ENCODE results near the gene THRSP. TPM values are rescaled to one million over a fixed set of nuclear protein-coding genes. Genes with fewer than 3 reads are reported as not detected.

Gene THRSP
- total RNA-seq, 1 experiment from 2014 or later: not detected

GRCh38 chr11:78056093-78056492, 7.6 kb upstream of the THRSP start:
- peaks cover 3 to 9% of the 10 kb centered on the region in 2 experiments; a peak in 2 of 4 replicates for H3K4me1 ChIP-seq (ENCODE audit: control insufficient read depth in 1 of 2, insufficient read depth in 2 of 2, low read length in 2 of 2)
- DNase-seq (ENCODE audit: low read depth, low spot score) (no peak), ATAC-seq (no peak)
- ChIA-PET POLR2A (no interaction called here), RAD21 (ENCODE audit: low non-redundant PET in 1 of 2, low total read pairs in 2 of 2, uncharacterized antibody in 2 of 2, unreplicated experiment in 2 of 2) (no interaction called here), CTCF (interaction anchor here (2.1 kb wide), 1 partner anchor 11 kb away, joined by 7 read pairs; no protein-coding TSS in a partner anchor)
- H2AFZ ChIP-seq (ENCODE audit: low read depth, low read length, poor library complexity, severe bottlenecking): no peak overlapping the region
- H3K4me3 ChIP-seq (replicated peaks in 1 of 2; ENCODE audit: low read depth in 1 of 2, low read length in 2 of 2): no peak overlapping the region
- no peaks in the 10 kb centered on the region for H3K9me2 ChIP-seq (ENCODE audit: insufficient read depth)
- BruUV-seq (replicated peaks): no TSS peak
- no peak overlapping the region for H3K27ac ChIP-seq (ENCODE audit: low read depth, low read length)
- TF ChIP-seq REST (IDR thresholded peaks at IDR 0.05; ENCODE audit: low read depth) (no peak), FOSL1 (IDR thresholded peaks at IDR 0.05; ENCODE audit: low read depth) (no peak), ELF1 (IDR thresholded peaks at IDR 0.05; ENCODE audit: borderline replicate concordance, low read depth) (no peak), POLR2AphosphoS5 (IDR thresholded peaks at IDR 0.05; ENCODE audit: low read depth, low read length) (no peak), TCF7L2 (IDR thresholded peaks at IDR 0.05; ENCODE audit: borderline replicate concordance, extremely low read depth, insufficient read depth, insufficient read length) (no peak), EZH2 (IDR thresholded peaks at IDR 0.05) (no peak), EZH2phosphoT487 (IDR thresholded peaks at IDR 0.05; ENCODE audit: borderline replicate concordance) (no peak), JUND (IDR thresholded peaks at IDR 0.05) (no peak), EGR1 (IDR thresholded peaks at IDR 0.05; ENCODE audit: low read depth) (no peak), RAD21 (IDR thresholded peaks at IDR 0.05; ENCODE audit: low read depth) (no peak), CBX3 (IDR thresholded peaks at IDR 0.05; ENCODE audit: low read depth) (no peak), SIN3A (IDR thresholded peaks at IDR 0.05; ENCODE audit: low read depth) (no peak)
- TF ChIP-seq, protein P1, sequence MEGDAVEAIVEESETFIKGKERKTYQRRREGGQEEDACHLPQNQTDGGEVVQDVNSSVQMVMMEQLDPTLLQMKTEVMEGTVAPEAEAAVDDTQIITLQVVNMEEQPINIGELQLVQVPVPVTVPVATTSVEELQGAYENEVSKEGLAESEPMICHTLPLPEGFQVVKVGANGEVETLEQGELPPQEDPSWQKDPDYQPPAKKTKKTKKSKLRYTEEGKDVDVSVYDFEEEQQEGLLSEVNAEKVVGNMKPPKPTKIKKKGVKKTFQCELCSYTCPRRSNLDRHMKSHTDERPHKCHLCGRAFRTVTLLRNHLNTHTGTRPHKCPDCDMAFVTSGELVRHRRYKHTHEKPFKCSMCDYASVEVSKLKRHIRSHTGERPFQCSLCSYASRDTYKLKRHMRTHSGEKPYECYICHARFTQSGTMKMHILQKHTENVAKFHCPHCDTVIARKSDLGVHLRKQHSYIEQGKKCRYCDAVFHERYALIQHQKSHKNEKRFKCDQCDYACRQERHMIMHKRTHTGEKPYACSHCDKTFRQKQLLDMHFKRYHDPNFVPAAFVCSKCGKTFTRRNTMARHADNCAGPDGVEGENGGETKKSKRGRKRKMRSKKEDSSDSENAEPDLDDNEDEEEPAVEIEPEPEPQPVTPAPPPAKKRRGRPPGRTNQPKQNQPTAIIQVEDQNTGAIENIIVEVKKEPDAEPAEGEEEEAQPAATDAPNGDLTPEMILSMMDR (IDR thresholded peaks at IDR 0.05 in 2 of 3, conservative IDR thresholded peaks at IDR 0.05 in 1 of 3; ENCODE audit: borderline replicate concordance in 1 of 3, insufficient read depth in 1 of 3, low read depth in 2 of 3, low read length in 2 of 3): no peak
- TF ChIP-seq, protein P2, sequence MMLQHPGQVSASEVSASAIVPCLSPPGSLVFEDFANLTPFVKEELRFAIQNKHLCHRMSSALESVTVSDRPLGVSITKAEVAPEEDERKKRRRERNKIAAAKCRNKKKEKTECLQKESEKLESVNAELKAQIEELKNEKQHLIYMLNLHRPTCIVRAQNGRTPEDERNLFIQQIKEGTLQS (IDR thresholded peaks at IDR 0.05): no peak
- no peak overlapping the region for H3K4me2 ChIP-seq (ENCODE audit: low read length)
- H3K27me3 ChIP-seq (ENCODE audit: insufficient read depth, low read length): no peaks in the 10 kb centered on the region
- no peak overlapping the region for H3K9ac ChIP-seq (ENCODE audit: low read length)
- no peaks in the 10 kb centered on the region for H3K9me3 ChIP-seq (ENCODE audit: control insufficient read depth in 1 of 2, insufficient read depth in 1 of 2, low read depth in 1 of 2, low read length in 2 of 2)
- H4K20me1 ChIP-seq (ENCODE audit: insufficient read depth): no peaks in the 10 kb centered on the region
- intact Hi-C loops (cut with micrococcal nuclease): loop anchor here (2.0 kb wide), 1 partner anchor 45 kb away; no protein-coding TSS in a partner anchor
- no peaks in the 10 kb centered on the region for H3K79me2 ChIP-seq (ENCODE audit: insufficient read depth, low read length)
- no peaks in the 10 kb centered on the region for H3K36me3 ChIP-seq (ENCODE audit: control insufficient read depth in 1 of 2, insufficient read depth in 2 of 2, low read length in 2 of 2)
